CD1c-positive myeloid dendritic cell (primary cell): ENCODE results near the gene DIS3.
"Not testable (repeated sequence)": the region's sequence is repeated elsewhere in the genome, so short reads cannot be mapped to it uniquely, and the experiment has no call there.

Experiments used
- DNase-seq: peaks from one replicate; pipeline ENCODE4 v3.0.0-alpha.2; 2016; ENCODE audit errors: extremely low spot score

DIS3 gene, protein sequence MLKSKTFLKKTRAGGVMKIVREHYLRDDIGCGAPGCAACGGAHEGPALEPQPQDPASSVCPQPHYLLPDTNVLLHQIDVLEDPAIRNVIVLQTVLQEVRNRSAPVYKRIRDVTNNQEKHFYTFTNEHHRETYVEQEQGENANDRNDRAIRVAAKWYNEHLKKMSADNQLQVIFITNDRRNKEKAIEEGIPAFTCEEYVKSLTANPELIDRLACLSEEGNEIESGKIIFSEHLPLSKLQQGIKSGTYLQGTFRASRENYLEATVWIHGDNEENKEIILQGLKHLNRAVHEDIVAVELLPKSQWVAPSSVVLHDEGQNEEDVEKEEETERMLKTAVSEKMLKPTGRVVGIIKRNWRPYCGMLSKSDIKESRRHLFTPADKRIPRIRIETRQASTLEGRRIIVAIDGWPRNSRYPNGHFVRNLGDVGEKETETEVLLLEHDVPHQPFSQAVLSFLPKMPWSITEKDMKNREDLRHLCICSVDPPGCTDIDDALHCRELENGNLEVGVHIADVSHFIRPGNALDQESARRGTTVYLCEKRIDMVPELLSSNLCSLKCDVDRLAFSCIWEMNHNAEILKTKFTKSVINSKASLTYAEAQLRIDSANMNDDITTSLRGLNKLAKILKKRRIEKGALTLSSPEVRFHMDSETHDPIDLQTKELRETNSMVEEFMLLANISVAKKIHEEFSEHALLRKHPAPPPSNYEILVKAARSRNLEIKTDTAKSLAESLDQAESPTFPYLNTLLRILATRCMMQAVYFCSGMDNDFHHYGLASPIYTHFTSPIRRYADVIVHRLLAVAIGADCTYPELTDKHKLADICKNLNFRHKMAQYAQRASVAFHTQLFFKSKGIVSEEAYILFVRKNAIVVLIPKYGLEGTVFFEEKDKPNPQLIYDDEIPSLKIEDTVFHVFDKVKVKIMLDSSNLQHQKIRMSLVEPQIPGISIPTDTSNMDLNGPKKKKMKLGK

DNA sequence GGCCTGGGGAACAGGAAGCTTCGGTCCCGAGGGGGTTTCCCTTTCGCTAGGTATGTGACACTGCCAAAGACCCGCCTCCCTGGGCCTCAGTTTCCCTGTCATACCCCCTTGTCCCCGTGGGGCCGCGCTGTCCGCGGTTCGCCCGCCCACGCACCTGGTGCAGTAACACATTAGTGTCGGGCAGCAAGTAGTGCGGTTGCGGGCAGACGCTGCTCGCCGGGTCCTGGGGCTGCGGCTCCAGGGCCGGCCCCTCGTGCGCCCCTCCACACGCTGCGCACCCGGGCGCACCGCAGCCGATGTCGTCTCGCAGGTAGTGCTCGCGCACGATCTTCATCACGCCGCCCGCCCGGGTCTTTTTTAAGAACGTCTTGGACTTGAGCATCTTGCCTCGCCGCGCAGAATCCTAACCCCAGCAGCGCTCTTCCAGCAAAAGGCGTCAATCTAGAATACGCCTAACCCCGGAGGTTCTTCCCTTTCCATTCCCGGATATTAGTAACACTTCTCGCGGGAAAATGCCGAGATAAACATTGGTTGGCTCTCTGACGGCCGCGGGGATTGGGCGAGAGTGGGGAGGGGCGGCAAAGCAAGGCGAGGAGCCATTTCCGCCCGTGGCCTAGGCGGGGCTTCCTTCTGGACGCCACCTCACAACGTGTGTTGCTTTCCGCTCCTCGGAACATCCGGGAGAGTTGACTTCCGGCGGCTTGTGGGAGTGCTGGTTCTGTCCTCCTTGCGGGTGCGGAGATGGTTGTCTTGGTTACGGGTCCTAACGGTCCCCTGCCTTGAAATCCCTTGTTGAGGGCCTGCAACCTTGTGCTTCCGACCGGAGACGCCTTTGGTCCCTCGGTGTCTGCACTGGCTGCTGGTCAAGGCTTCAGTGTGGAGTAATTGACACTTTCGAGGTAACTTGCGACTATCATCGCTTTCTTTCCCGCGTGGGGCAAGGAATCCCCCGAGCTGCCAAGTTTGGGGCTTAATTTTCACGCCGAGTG lies at the start of gene DIS3, which contains the start of gene PIBF1:
Gene DIS3, minus strand, starts transcription at position 450 of the 989 bp plus-strand sequence. Its CDS starts 68 bp downstream, at position 382.
Gene PIBF1, plus strand, starts transcription at position 683 of the 989 bp plus-strand sequence. CDS start 1,337 bp downstream, outside the sequence.
- peak; percentile 99 for DNase-seq

DNA sequence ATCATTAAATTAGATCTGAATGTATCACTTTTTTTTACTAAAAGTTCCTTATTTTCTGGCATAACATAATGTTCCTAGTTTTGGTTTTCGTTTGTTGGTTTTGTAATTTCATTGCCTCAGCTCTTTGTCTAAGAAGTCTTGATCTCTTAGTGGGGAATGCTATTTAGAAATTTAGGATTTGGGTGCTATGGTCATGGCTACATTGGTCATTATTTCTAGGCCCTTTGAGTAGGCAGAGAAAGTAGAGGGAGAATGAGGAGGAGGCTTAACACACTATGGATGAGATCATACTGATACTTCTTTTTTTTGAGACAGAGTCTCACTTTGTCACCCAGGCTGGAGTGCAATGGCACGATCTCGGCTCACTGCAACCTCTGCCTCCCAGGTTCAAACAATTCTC lies 42.0 kb upstream of the DIS3 start:
- DNase-seq: peak; percentile 2

DNA sequence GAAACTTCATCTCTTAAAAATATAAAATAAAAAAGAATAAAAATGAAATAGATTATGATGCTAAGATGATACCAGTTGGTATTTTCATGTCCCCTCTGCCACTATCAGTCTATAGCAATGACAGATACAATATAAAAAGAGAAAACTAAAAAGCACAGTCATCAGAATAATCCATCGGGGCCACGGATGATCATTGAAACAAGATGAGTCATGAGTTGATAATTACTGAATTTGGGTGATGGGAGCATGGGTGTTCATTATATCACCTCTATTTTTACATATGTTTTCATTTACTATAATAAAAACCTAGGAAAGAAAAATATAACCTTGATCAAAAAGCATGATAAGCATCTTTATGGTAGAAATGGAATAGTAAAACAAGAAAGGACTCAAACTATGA lies 41.4 kb upstream of the DIS3 start:
- DNase-seq: no peak

DNA sequence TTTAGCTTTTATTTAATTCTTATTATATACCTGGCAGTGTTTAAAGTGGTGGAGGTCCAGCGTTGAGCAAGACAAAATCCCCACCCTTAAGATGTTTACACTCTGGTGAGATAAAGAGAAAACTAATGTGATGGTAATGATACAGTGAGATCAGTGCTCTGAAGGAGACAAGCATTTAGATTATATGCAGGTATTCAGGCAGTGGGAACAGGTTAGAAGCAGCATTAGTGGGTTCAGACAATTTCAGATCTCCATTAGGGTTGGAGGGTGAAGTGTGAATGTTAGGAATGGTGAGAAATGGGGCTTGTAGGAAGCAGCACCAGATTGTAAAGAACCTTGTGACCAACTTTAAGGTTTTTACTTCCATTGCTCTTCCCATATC lies 39.2 kb upstream of the DIS3 start:
- DNase-seq: no peak

DNA sequence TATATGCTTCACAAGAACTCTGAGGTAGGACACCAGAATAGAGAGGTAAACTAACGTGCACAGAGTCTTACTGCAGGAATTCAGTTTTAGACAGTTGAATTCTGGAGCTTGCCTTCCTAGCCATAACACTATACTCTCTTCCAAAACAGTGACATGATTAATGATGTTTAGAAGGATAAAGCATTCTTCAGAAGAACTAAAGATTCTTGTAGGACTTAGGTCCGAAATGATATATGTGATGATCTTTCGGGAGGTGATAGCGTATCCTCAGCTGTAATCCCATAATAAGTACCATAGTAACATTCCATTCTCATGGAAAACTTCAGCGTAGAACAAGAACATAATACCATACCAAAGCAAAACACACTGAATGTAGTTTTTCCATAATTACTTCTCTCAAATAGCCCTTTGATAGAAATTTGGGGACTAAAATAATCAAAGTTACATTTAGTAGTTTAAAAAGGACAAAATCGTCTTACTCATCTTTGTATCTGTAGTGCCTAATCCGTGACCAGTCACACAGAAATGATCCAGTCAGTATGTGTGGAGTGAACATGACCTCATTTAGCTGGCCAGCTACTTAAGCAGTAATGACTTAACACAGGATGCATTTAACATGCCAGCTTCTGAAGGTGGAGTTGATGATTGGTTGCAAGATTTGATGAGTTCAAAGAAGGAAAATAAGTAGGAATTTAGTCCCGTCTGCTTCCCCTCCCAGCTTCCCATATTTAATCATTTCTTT lies 38.6 kb upstream of the DIS3 start:
- no peak for DNase-seq

DNA sequence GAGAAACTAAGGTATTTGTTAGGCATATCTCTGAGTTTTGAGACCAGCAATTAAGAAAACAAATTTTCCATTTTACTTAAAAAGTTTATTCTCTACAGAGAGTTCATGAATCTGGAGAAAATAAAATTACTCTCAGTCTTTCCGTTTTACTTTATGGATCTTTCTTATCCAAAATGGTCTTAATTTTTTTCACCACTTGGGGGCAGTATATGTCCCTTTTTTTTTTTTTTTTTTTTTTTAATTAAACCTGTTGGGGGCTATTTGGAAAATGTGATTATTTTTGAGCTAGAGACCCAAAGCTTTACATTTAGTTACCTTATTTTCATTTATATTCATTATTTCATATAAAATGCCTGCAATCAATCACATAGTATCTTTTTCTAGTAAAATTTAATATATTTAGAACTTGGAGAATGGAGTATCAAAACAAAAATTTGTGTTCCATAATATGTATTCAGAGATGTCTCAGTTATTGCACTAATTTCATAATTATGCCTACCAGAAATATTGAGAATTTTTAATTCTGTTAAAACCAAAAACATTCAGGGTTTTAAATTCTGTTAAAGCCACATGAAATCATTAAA lies 27.3 kb upstream of the DIS3 start:
- DNase-seq: peak; percentile 46

DNA sequence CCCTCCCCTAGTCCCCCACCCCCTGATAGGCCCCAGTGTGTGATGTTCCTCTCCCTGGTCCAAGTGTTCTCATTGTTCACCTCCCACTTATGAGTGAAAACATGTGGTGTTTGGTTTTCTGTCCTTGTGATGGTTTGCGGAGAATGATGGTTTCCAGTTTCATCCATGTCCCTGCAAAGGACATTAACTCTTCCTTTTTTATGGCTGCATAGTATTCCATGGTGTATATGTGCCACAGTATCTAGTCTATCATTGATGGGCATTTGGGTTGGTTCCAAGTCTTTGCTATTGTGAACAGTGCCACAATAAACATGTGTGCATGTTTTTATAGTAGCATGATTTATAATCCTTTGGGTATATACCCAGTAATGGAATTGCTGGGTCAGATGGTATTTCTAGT lies 24.8 kb upstream of the DIS3 start:
- not testable (repeated sequence) for DNase-seq

DNA sequence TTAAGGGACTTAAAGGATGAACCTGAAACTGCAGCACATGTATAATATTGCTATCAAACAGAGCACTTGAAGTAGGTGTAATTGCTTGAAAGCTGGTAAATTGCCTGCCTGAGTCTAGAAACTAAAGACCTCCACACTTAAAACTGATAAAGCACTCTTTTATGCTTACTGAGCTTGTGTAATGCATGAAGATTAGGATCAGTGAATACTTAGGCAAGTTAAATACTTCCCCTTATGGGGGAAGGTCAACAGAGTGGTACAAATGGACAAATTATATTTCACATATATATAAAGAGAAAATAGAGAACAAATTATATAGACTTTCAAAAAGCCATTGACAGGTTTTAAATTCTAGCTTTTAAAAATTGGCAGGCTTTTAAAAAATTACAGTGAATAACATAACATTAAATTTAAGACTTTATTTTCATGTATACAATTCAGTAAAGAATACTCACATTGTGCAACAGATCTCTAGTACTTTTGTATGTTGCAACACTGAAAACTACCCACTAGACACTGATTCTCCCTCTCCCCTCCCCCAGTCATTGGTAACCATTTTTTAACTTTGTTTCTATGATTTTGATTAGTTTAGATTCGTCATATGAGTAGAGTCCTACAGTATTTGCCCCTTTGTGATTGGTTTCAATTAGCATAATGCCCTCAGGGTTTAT lies 24.1 kb upstream of the DIS3 start:
- peak; percentile 7 for DNase-seq

DNA sequence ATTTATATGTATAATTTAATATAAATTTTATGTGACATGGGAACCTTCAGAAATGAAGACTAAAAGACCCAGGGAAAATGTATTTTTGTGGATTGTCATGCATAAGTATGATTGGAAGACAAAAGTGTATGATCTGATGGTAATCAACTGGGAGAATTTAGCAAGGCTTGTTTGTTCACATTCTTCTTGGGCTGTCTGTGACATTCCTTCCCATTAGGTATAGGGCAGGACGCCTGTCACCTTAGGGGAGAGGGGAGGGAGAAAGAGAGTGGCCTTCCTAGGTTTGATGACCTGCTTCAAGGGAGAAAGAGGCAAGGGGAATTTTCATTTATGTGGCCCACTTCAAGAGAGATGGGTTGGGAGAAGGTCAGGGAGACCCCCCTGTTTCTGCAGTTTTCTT lies 22.6 kb upstream of the DIS3 start:
- DNase-seq: no peak

DNA sequence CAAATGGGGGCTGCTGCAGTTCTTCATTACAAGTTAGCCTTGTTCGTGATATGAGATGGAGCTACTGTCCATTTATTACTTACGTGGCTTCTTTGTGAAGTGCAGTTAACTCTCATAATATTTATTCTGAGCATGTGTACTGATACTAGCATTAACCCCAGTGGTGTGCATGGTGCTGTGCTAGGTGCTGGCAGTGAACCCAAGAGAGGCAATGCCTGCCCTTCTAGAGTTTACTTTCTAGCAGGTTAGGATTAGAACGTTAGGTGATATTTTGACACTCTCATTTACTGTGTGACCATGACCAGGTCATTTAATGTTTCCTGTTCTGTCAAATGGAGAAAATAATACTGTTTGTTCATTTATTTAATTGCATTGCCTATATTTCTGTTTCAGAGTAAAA lies 17.1 kb upstream of the DIS3 start:
- no peak for DNase-seq

DNA sequence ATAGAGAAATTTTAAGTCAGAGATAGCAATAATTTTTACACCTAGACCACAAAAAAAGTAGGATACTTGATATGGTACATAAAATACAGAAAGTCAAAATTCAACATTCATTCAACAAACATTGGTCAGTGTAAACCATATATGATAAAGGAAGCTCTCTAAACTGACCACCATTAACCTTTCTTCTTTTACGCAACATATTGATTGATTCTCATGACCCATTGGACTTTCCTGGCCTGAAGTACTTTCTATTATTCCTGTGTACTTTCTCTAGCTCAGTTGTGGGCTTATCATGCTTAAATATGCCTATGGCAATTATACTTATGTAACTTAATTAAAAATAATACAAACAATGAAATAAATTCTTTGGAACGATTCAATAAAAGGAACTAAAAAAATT lies 10.9 kb upstream of the DIS3 start:
- no peak for DNase-seq

DNA sequence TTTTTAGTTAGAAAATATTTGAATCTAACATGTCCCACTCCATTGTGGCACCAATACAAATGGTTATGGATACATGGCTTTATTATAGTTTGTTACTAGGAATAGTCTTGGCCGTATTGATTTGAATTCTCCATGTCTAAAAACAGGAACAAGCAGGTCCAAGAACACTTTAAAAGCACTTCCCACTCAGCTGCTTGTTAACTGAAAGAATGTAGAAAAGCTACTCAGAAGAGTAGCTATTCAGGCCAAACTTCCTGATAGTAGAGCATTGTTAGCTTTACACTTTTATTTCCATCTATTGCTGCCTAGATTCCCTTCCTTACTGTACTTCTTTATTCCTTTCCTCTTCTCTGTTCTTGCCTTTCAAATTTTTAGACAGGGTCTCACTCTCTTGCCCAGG lies 7.1 kb upstream of the DIS3 start:
- DNase-seq: no peak

DNA sequence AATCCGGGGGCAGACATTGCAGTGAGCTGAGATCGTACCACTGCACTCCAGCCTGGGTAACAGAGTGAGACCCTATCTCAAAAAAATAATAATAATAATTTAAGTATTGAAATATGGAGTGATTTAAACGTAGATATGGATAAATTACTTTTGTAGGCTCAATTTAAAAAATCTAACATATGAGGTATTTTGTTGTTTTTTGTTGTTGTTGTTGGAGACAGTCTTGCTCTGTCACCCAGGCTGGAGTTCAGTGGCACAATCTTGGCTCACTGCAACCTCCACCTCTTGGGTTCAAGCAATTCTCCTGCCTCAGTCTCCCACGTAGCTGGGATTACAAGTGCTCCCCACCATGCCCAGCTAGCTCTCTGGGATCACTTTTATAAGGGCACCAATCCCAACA lies 3.0 kb upstream of the DIS3 start:
- not testable (repeated sequence) for DNase-seq

DNA sequence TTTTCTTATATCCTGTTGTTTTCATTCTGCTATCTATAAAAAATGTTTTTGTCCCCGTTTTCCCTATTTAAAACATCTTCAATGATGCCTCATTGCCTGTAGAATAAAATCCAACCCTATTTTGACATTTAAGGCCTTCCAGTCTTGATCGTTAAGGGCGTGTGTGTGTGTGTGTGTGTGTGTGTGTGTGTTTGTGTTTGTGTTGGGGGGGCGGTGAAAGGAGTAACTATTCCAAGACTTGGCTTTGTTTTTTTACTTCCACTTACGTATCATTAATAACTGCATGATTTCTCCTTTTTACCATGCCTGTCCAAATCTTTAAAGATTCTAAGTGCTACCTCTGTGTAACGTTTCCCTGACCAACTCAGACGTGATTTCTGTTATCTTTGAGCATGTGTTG lies 1.0 kb upstream of the DIS3 start:
- peak; percentile 2 for DNase-seq

DNA sequence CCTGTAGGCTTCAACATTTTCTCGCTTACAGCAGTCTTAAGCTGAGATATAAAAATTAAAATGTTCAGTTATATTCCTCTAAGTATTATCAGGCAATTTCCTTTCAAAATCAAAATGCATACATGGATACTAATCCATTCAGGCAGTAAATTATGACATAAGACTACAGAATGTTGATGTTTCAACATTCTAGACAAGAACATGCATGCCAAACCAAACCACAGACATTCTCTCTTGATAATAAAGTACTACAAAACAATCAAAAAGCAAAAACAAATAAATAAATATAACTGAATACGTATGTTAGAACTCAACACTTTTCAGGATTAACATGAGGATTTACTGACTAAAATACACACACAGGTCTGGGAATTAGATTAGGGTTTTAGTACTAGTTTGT lies 7.7 kb downstream of the DIS3 start:
- DNase-seq: no peak

DNA sequence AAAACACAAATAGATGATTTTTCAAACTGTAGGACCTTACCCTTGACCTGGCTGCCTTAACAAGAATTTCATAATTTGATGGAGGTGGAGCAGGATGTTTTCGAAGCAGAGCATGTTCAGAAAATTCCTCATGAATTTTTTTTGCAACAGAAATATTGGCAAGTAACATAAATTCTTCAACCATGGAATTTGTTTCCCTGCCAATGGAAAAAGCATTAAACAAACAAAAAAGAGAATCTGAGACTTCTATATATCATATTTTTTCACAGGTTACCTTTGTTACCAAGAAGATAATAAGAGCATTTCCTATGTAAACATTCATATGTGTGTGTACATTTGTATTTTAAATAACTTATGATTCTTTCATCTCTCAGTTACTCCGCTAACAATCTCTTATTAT lies 18.3 kb downstream of the DIS3 start:
- DNase-seq: no peak

DNA sequence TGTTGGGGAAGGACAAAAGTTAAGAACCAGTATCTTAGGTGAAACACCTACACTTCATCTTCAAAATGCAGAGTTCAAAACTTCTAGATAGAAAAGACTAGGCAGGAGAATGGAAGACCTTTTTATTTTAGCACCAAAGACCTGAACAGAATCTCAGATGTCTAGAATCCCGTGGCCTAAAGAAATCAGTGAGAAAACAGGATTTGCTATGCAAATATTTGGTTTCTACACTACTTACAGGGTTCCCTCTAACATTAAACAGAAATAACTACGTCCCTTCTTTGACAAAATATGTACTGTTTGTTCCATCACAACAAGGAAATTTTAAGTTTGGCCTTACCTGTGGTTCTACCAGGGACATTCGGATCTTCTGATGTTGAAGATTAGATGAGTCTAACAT lies 21.5 kb downstream of the DIS3 start:
- no peak for DNase-seq

DNA sequence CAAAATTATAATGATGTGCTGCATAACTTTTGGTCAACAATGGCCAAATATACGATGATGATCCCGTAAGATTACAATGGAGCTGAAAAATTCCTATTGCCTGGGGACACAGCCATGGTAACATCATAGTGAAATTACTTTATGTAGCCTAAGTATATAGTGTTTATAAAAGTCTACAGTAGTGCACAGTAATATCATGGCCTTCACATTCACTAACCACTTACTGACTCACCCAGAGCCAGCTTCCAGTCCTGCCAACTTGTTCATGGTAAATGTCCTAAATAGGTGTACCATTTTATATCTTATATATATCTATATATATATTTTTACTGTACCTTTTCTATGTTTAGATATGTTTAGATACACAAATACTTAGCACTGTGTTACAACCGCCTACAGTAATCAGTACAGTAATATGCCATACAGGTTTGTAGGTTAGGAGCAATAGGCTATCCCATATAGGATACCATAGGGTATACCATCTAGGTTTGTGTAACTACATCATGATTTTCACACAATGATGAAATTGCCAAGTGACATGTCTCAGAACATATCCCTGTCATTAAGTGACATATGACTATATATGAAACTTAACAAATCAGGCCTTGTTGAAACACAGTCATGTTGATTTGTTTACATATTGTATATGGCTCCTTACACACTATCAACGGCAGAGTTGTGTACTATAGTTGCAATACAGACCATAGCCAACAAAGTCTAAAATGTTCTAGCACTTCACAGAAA lies 23.7 kb downstream of the DIS3 start:
- DNase-seq: no peak

DNA sequence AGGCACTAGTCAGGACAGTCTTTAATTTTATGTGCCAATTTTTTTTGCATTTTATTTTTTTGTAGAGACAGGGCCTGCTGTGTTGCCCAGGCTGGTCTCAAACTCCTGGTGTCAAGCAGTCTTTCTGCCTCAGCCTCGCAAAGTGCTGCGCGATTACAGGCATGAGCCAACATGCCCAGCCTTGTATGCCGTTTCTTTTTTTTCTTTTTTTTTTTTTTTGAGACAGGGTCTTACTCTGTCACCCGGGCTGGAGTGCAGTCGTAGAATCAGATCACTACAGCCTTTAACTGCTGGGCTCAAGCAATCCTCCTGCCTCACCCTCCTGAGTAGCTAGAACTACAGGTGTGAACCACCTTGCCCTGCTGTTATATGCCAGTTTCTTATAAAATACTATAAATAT lies 27.6 kb downstream of the DIS3 start:
- DNase-seq: no peak
